Fibroblast of skin of right biceps (primary cell): Measurements from ENCODE around the gene NCLN.
"Not testable (repeated sequence)": the region's sequence is repeated elsewhere in the genome, so short reads cannot be mapped to it uniquely, and the experiment has no call there.

Source experiments
- DNase-seq: peaks from one replicate; pipeline ENCODE4 v3.0.0-alpha.2; 2013

NCLN gene

DNA sequence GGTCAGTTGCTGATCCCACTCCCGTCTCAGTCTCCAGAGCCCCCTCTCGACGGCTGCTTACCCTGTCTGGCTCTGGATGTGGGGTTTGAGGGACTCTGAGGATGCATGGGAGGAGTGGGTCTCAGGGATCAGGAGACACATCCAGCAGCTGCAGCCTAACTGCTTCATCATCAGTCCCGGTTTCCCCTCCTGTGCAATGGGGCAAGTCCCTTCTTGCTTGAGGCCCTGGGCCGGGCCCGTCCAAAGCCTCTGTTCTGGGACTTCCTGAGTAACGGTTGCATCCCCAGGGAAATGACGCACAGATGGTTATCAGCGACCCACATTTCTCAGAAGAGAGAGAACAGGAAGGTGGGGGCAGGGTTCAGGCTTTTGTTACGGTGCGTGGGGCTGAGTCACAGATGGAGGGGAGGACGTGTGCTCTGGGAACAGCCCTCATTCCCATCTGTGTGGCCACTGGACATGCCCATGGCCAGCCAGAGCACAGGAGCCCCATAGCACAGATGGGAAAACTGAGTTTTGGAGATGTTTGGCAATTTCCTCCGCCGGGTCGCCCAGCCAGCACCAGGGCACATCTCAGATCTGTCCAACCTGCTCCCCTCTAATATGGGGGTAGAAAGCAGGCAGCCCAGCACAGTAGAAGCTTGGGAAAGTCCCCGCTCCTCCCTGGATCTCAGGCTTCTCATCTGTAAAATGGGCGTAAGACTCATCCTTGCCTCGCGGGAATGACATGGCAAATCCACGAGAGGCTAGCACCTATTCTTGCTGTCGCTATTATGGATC, 30.6 kb upstream of the NCLN start:
- peak; percentile 100 for DNase-seq

DNA sequence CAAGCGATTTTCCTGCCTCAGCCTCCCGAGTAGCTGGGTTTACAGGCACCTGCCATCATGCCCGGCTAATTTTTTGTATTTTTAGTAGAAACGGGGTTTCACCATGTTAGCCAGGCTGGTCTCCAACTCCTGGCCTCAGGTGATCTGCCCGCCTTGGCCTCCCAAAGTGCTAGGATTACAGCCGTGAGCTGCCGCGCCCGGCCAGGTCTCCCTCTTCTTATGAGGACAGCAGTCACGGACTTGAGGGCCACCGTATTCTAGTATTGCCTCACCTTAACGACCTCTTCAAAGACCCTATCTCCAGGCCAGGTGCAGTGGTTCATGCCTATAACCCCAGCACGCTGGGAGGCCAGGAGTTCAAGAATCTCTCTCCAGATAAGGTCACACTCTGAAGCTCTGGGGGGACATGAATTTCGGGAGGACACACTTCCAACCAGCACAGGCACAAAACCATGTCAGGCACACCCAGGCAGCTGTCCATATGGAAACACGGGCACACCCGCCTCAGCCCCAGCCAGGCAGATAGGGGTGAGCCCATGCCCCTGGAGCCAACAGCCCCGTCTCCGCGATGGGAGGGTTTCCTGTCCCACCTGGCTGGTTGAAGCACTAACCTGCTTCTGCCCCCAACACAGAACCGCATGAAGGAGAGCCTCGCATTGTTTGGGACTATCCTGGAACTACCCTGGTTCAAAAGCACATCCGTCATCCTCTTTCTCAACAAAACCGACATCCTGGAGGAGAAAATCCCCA, 28.5 kb upstream of the NCLN start:
- no peak for DNase-seq

GRCh38 chr19:3159565-3159964, 26.2 kb upstream of the NCLN start:
- no peak for DNase-seq

- no peak for DNase-seq
Observed at GRCh38 chr19:3160219-3160618, 25.5 kb upstream of the NCLN start.

GRCh38 chr19:3161453-3161852, 24.3 kb upstream of the NCLN start:
- peak; percentile 28 for DNase-seq

- DNase-seq: no peak
Observed at GRCh38 chr19:3162418-3163229, 23.1 kb upstream of the NCLN start.

DNA sequence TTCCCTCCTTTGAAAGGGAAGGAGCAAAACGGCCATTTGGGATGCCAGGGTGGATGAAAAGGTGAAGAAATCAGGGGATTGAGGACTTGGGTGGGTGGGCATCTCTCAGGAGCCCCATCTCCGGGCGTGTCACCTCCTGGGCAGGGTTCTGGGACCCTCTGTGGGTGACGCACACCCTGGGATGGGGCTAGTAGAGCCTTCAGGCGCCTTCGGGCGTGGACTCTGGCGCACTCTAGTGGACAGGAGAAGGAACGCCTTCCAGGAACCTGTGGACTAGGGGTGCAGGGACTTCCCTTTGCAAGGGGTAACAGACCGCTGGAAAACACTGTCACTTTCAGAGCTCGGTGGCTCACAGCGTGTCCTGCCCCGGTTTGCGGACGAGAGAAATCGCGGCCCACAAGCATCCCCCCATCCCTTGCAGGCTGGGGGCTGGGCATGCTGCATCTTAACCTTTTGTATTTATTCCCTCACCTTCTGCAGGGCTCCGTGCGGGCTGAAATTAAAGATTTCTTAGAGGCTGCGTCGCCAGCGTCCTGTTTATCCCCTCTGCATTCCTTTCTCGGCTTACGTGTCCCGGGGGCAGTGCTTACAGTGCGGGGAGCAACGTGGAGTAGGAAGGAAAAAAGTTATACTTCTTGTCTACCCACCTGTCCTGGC, 22.4 kb upstream of the NCLN start:
- peak; percentile 58 for DNase-seq

GRCh38 chr19:3163943-3164342, 21.8 kb upstream of the NCLN start:
- DNase-seq: no peak

- no peak for DNase-seq
Observed at GRCh38 chr19:3167533-3168272, 18.0 kb upstream of the NCLN start.

DNA sequence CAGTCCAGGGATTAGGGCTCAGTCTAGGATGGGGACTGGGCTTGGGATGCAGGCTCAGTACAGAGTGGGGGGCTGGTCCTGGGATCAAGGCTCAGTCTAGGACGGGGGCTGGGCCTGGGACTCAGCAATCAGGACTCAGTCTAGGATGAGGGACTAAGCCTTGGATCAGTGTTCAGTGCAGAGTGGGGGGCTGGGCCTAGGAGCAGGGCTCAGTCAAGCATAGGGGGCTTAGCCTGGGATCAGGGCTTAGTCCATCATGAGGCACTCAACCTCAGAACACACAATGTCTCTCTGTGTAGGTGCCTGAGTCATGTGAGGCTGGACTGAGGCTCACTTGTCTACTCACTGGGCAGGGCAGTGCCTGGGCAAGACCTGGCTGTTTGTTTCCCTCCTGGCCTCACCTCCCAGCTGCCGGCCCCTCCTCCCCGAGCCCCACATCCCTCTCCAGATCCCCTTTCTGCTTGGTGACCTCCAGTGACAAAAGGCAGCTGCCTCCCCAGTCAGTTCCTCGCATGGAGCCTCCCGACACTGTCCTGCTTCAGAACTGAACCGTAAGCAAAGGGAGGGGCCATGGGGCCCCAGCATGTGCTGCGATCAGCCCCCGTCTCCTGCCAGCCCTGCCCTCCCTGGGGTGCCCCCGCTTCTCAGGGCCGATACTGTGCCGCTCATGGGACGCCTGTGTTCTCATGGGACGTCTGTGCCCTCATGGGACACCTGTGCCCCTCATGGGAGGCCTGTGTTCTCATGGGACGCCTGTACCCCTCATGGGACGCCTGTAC, 13.6 kb upstream of the NCLN start:
- DNase-seq: no peak

DNA sequence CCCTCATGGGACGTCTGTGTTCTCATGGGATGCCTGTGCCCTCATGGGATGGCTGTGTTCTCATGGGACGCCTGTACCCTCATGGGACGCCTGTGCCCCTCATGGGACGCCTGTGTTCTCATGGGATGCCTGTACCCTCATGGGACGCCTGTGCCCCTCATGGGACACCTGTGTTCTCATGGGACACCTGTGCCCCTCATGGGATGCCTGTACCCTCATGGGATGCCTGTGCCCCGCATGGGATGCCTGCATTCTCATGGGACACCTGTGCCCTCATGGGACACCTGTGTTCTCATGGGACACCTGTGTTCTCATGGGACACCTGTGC, 13.1 kb upstream of the NCLN start:
- DNase-seq: not testable (repeated sequence)

DNA sequence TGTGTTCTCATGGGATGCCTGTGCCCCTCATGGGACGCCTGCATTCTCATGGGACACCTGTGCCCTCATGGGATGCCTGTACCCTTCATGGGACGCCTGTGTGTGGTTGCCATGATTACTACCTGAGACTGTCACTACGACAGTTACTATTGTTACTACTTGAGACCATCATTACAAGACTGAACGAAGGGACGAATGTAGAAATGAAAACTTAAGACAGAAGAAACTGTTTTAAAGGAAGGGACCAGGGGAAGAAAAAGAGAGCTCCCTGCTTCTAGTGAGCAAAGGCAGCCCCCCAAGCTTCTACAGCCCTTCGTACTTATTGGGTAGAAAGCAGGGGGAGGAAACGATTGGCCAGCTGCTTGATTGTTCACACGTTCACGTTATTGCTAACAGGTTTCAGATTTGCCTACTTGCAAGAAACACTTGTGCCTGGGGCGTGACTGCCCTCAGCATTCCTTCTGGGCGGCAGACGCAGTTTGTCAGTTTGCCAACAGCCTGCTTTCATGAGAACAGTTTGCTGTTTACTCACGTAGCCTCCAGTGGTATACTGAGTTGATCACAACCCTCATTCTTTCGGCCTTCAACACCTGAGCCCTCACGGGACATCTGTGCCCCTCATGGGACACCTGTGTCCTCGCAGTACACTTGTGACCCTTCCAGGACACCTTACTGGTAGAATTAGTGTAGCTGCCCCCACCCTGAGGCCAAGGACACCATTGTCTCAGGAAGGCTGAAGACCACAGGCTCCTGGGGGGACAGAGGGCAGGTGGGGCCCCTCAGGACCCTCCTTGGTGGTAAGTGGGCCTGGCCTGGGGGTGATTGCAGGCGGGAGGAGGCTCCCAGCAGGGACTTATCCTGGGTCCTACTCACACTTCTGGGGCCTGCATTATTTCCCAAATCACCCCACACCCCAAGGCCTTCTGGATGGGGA, 9.7 kb upstream of the NCLN start:
- peak; percentile 57 for DNase-seq

GRCh38 chr19:3176715-3177501, 8.8 kb upstream of the NCLN start:
- peak; percentile 47 for DNase-seq

DNA sequence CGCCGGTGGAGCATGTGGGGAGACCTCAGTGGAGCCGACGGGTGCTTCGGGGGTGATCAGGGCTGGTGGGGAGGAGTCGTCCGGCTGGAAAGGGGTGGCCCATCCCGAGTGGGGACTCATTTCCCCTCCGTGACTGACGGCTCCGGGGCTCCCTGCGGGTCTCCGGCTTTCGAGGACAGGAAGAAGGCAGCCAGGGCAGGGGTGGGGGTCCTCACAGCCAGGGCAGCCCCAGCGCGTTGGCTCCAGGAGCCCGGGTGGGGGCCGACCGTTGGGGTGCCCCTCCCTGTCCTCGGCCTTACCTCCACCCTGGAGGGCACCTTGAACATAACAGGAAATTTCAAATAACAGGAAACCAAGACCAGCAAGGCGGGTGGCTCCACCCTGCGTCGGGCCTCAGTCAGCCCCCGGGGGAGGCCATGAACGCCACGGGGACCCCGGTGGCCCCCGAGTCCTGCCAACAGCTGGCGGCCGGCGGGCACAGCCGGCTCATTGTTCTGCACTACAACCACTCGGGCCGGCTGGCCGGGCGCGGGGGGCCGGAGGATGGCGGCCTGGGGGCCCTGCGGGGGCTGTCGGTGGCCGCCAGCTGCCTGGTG, 7.3 kb upstream of the NCLN start, which contains the start of gene S1PR4:
Gene S1PR4, plus strand, starts transcription at position 393 of the 596 bp plus-strand sequence. Its CDS starts 24 bp downstream, at position 417.
- DNase-seq: no peak

GRCh38 chr19:3178973-3179738, 6.6 kb upstream of the NCLN start:
- DNase-seq: no peak

- DNase-seq: no peak
Observed at GRCh38 chr19:3179739-3180293, 5.9 kb upstream of the NCLN start.

DNA sequence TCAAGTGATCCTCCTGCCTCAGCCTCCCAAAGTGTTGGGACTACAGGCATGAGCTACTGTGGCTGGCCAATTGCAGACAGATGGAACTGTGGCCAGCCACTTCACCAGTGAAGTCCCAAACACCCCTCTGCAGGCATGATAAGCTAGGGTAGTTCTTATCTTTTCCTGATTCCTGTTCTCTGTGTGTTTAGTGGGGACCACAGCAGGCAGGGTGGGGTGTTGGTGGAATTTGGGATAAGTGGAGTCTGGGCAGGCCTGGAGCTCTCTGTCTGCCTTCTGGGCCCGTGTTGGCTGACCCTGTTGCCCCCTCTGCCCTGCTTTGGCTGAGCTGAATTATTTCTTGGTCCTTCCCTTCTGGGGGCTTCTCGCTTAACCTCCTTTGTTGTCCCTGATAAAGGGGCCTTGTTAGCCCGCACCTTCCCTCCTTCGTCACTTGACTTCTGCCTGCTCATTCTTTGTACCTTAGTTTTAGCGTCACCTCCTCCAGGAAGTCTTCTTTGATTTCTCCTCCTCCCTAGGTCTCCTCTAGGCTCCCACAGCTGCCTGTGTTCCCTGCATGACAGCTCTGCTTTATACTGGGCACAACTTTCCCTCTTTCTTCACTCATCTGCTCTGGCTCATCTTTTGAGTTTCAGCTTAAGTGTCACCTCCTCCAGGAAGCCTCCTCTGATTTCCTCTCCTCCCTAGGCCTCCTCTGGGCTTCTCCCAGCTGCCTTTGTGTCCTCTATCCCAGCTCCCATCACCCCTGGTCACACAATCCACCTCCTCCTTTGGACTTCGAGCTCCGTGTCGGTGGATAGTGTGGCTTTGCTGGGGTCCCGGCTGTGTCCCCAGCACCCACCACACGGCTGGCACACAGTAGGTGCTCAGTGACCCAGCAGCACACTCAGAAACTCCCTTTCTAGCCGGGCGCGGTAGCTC, 1.7 kb upstream of the NCLN start:
- no peak for DNase-seq
